Measurements from ENCODE around the gene INPPL1. TPM values are rescaled to one million over a fixed set of nuclear protein-coding genes. Genes with fewer than 3 reads are reported as not detected.

Gene INPPL1
- total RNA-seq, 1 experiment from 2014 or later, result 57.3 TPM

DNA sequence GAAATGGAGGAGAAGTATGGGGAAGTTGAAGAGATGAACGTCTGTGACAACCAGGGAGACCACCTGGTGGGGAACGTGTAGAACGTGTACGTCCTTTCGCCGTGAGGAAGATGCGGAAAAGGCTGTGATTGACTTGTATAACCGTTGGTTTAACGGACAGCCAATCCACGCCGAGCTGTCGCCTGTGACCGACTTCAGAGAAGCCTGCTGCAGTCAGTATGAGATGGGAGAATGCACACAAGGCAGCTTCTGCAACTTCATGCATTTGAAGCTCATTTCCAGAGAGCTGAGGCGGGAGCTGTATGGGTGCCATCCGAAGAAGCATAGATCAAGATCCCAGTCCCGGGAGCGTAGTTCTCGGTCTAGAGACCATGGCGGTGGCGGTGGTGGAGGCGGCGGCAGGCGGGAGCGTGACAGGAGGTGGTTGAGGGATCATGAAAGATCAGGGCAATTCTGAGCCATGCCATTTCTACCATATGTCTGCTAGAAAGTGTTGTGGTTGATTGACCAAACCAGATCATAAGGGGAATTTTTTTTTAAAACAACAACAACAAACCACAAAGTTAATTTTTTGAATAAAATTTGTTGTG is 56.3 kb downstream of the INPPL1 start:
- DNase-seq (ENCODE audit: low read depth), result no peak

DNA sequence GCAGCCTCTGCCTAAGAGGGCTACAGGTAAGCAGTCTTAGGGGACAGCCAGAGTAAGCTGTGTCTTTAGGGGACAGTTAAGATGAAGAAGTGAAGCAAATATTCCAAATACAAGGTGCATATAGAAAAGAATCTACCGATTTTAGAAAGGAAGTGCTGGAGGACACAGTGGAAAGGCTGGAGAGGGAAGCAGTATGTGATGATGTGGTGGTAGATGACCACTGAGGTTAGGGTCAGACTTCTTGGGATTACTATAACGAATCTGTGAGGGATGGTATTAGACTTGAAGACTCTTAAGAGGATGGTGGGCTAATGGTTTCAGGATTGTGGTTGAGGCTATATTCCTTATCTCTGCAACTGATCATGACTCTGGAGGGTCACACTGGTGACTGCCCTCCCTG is 59.4 kb downstream of the INPPL1 start:
- no peak for DNase-seq (ENCODE audit: low read depth)

DNA sequence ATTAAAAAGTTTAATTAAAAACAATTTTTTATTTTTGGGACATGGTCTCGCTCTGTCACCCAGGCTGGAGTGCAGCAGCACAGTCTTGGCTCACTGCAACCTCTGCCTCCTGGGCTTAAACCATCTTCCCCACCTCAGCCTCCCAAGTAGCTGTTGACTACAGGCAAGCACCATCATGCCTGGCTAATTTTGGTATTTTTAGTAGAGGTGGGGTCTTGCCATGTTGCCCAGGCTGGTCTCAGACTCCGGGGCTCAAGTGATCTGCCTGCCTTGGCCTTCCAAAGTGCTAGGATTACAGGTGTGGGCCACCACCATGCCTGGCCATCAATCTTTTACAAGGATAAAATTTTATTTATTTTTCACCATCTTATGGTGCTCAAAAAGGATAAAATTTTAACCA is 62.7 kb downstream of the INPPL1 start:
- DNase-seq (ENCODE audit: low read depth), result no peak

Other genes starting within 250 kb of the INPPL1 start
- gene IL18BP, start 225.9 kb upstream of the INPPL1 start, total RNA-seq (2014; rRNA removed; shearing (Covaris generic)), result 3.4 and 4.9 TPM in 2 replicates
- gene NUMA1, start 144.2 kb upstream of the INPPL1 start, total RNA-seq (2014; rRNA removed; shearing (Covaris generic)), result 74.2 and 76.7 TPM in 2 replicates
- 3.3 and 6.4 TPM in 2 replicates for gene LRRC51, start 143.9 kb upstream of the INPPL1 start, total RNA-seq (2014; rRNA removed; shearing (Covaris generic))
- 86.8 and 90.6 TPM in 2 replicates for gene LAMTOR1, start 121.5 kb upstream of the INPPL1 start, total RNA-seq (2014; rRNA removed; shearing (Covaris generic))
- gene TOMT, start 118.8 kb upstream of the INPPL1 start, total RNA-seq (2014; rRNA removed; shearing (Covaris generic)), result not detected in 2 replicates
- gene ANAPC15, start 112.1 kb upstream of the INPPL1 start, total RNA-seq (2014; rRNA removed; shearing (Covaris generic)), result 38.8 and 56.7 TPM in 2 replicates
- not detected in 2 replicates for gene FOLR3, start 89.0 kb upstream of the INPPL1 start, total RNA-seq (2014; rRNA removed; shearing (Covaris generic))
- gene FOLR1, start 32.6 kb upstream of the INPPL1 start, total RNA-seq (2014; rRNA removed; shearing (Covaris generic)), result not detected in 2 replicates
- gene FOLR2, start 8.0 kb upstream of the INPPL1 start, total RNA-seq (2014; rRNA removed; shearing (Covaris generic)), result not detected in 2 replicates
- not detected in 2 replicates for gene PHOX2A, start 19.4 kb downstream of the INPPL1 start, total RNA-seq (2014; rRNA removed; shearing (Covaris generic))
- 29.5 and 39.7 TPM in 2 replicates for gene CLPB, start 209.8 kb downstream of the INPPL1 start, total RNA-seq (2014; rRNA removed; shearing (Covaris generic))